ENCODE data around the gene IFNGR1.

- no peak for TF ChIP-seq REST (IDR thresholded peaks at IDR 0.05; ENCODE audit: insufficient read depth in 1 of 2, low read depth in 2 of 2, low read length in 1 of 2)
- TF ChIP-seq CTCF (IDR thresholded peaks at IDR 0.05): no peak
- no peak for TF ChIP-seq POLR2AphosphoS5 (IDR thresholded peaks at IDR 0.05; ENCODE audit: low read depth, low read length)
These were observed 573 bp upstream of the IFNGR1 start for GRCh38 chr6:137219664-137220252.
